Measurements from ENCODE around the gene CEPT1.

DNA sequence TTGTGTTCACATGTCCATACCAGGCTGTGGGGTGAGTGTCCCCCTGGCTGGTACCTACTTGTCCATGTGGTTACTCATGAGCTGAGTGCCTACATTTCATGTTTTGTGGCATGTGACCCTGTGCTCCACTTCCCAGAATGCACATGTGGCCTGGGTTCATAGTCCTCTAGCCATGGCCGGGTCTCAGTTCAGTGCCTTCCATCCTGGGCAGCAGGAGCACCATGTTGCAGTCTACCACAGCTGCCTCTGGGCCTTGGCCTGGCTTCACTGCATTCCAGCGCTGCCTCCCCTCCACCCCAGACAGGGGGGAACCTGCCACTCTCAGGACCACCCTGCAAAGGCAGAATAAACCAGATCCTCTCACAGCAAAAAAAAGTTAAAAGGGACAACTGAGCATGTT lies 5.5 kb downstream of the CEPT1 start:
- no peak for TF ChIP-seq EZH2phosphoT487 (IDR thresholded peaks at IDR 0.05; ENCODE audit: insufficient read depth, low read depth)
- TF ChIP-seq EZH2 (IDR thresholded peaks at IDR 0.05; ENCODE audit: insufficient read depth, poor library complexity, severe bottlenecking) = no peak

Measured in GM23248 (cell line).